ENCODE measurements around the gene PCGF1. TPM values are rescaled to one million over a fixed set of nuclear protein-coding genes. Genes with fewer than 3 reads are reported as not detected.

PCGF1 gene
- total RNA-seq, 1 donor from 2014 or later, result 8.7 TPM

GRCh38 chr2:74536166-74536950 is 28.9 kb upstream of the PCGF1 start:
- DNase-seq, result no peak

- DNase-seq, result no peak
These were observed 28.0 kb upstream of the PCGF1 start for GRCh38 chr2:74535440-74535965.

- DNase-seq, result no peak
These were observed 26.9 kb upstream of the PCGF1 start for GRCh38 chr2:74534411-74534810.

- no peak for DNase-seq
These were observed 26.0 kb upstream of the PCGF1 start for GRCh38 chr2:74533464-74533863.

GRCh38 chr2:74532222-74532621 is 24.7 kb upstream of the PCGF1 start:
- DNase-seq, result peak; percentile 57

DNA sequence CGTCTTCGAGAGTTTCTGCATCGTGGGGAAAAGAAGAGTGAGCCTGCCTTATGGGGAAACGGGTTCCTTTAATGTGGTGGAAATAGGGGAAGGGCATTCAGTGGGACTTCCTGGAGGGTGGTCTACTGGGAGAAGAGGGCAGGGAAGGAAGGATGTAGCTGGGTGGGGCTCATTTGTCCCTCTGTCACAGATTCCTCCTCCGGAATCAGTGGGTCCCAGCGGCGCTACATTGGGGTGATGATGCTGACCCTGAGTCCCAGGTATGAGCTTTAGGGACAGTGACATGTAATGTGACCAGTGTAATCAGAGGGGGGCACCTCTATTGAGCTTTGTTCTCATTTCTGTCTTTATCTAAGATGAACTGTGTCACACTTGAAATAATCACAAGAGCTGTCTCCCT is 24.2 kb upstream of the PCGF1 start:
- DNase-seq, result no peak

- DNase-seq, result peak; percentile 44
These were observed 23.0 kb upstream of the PCGF1 start for GRCh38 chr2:74530239-74531187.

DNA sequence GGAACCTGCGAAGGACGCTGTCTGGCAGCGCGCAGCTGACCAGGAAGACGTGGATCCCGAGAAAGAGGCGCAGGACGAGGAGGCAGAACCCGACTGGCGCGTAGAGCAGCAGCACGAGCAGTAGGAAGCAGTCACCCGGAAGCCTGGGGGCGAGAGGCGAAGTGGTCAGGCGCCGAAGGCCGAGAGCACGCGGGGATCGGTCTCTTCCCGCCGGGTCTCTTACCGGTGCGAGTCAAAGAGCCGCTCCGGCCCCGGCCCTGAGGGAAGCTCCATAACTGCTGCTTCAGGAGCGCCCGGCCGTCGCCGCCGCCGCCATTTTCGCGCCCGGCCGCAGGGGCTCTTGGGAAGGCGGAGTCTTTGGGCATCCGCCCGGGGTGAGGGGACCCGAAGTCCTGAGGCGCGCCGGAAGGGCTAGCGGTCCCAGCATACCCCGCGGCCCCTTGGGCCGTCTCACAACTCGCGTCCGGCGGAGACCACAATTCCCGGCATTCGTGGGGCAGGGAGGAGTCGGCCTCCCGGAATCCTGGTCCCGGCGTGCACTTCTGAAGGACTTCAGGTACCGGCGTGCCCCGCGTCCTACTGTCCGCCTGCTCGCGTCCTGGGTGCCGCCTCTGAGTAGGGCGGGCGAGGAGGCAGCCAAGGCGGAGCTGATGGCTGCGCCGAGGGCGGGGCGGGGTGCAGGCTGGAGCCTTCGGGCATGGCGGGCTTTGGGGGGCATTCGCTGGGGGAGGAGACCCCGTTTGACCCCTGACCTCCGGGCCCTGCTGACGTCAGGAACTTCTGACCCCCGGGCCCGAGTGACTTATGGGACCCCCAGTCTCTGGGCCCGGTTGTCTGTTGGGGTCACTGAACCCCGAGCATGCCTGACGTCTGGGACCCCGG is 22.1 kb upstream of the PCGF1 start, which contains the start of the genes AUP1 and HTRA2:
Gene AUP1 (minus strand): TSS at position 350 of the 882 bp plus-strand sequence. CDS start 77 bp downstream, at position 273.
Gene HTRA2 (plus strand): TSS at position 577 of the 882 bp plus-strand sequence. CDS start 74 bp downstream, at position 651.
- peak; percentile 99 for DNase-seq

DNA sequence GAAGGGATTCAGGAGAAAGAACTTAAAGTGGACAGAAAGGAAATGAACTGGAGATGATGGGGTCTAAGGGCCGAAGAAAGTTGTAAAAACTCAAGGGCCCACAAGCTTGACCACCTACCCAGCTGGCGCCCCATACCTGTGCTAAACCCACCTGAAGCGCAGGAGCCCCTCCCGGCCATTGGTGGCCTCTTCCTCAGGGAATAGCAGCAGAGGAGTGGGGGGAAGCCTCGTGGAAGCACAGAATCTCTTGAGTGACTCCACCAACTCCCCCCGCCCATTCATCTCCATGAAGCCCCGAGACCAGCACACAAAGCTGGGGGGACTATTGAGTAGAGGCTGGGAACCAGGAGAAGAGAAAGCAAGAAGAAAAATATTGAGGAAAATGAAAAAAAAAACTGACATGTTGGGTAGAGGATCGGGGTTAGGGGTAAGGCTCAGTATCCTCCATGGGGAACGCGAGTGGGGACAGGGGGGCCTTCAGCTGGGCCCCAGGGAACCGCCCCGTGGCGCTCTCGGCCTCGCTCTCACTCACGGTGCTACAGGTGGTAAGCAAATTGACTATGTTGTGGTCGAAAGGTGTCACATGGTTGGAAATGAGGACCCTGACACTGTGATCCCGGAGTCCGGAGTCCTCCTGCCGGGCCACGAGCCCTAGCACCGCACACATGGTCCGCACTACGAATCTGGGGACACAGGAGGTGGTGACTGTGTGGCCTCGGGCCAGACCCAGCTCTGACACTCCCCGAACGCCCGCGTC is 21.3 kb upstream of the PCGF1 start:
- no peak for DNase-seq

GRCh38 chr2:74527741-74528140 is 20.2 kb upstream of the PCGF1 start:
- no peak for DNase-seq

- DNase-seq, result no peak
These were observed 19.2 kb upstream of the PCGF1 start for GRCh38 chr2:74526649-74527230.

- peak; percentile 56 for DNase-seq
These were observed 18.5 kb upstream of the PCGF1 start, which contains the start of gene DQX1 for GRCh38 chr2:74525717-74526648. Gene DQX1 (minus strand): TSS chr2:74526231. CDS start chr2:74525729, 502 bp downstream.

GRCh38 chr2:74524955-74525716 is 17.6 kb upstream of the PCGF1 start:
- DNase-seq, result no peak

DNA sequence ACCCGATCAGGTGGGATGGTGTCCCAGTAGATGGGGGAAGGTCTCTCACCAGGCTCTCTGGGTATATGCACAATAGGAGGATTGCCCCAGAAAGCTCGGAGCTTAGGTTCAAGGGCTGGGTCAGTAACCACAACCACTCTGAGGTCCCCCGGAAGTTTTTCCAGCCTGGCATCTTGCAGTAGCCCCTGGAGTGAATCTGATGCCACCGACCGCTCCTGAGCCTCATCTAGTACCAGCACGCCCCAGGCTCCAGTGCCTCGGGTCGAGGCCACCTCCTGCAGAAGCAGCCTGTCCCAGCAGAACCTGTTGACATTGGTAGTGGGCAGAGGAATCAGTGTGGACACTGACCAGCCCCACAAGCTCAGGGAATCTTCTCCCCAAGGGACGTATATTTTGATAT is 16.5 kb upstream of the PCGF1 start:
- no peak for DNase-seq

DNA sequence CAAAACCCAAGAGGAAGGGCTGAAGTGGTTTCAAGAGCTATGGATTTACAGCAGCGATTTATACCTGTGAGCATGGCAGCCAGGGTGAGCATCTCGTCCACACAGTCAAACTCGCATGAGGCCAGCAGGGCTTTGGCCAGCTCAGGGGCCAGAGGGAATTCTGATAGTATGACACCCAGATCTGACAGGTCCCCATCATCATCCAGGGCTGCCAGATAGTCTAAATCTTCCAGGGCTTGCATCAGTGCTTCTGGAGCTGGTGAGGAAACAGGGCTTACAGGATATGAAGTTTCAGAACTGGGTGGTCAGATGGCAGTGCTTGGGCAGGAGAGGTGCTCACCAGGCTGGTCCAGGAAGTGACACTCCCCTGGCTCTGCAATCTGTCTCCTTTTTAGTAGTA is 15.0 kb upstream of the PCGF1 start:
- DNase-seq, result no peak

DNA sequence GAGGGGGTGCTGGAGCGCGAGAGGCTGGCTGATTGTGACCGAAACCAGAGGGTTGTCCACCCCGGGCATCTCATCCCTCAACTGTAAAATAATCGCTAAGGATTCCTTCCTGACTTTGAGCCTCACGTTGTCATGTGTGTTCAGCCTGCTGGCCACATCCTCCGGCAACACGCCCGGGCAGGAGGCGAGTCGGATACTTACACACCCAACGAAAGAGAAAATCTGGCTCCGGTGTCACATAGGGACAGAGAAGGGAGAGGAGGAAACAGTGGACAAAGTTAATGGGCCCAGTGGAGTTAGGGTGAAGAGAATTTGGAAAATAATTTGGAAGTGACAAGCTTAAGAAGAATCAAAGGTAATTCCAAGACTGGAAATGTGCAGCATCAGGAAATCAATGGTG is 9.2 kb upstream of the PCGF1 start:
- no peak for DNase-seq

DNA sequence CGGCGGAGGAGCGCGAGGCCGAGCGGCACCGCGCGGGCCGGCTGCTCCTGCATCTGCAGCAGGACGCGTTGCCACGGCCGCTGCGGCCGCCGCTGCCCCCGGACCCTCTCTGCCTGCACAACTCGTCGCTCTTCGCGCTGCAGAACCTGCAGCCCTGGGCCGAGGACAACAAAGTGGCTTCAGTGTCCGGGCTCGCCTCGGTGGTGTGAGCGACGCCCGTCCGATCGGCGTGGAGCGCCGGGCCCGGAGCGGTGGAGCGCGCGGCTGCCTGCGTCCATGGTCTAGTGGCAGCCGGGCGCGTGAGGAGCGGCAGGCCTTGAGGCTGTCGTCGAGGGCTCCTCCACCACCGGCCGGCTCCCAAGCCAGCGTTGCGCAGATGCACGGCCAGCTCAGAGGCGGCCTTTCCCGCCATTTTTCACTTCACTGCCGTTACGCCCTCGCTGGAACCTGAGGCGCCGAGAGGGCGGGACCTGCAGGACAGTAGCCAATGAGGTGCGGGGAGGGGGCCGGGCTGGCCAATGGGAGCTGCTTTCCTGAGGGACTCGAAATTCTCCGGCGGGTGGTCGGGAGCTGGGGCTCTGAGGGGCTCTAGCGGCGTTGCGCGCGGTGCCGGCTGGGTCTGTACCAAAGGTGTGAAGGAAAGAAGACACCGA is 8.6 kb upstream of the PCGF1 start:
- peak; percentile 83 for DNase-seq

Measured in tongue (tissue), 2 donors.